ENCODE measurements around the gene LGALS3.
"Not testable (repeated sequence)": the region's sequence is repeated elsewhere in the genome, so short reads cannot be mapped to it uniquely, and the experiment has no call there.

The LGALS3 gene

GRCh38 chr14:55129086-55129427 lies at the start of gene LGALS3:
Gene LGALS3 (plus strand): TSS chr14:55129252. CDS start chr14:55137374, 8,122 bp downstream.
- DNase-seq (ENCODE audit: low spot score) = peak; percentile 84

DNA sequence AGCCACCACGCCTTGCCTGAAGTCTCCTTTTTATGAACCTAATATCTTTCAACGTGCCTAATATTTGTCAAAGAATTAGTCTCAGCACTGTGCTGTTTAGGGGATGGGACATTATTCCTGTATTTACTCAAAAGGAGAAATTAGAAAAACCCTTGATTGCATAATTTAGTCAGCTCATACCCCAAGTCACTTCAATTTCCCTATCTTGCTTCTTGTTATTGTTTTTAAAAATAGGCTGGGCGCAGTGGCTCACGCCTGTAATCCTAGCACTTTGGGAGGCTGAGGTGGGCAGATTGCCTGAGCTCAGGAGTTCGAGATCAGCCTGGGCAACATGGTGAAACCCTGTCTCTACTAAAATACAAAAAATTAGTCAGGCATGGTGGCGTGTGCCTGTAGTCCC lies 49.1 kb upstream of the LGALS3 start:
- DNase-seq (ENCODE audit: low spot score) = not testable (repeated sequence)

GRCh38 chr14:55084401-55085059 lies 44.5 kb upstream of the LGALS3 start:
- DNase-seq (ENCODE audit: low spot score) = no peak

- no peak for DNase-seq (ENCODE audit: low spot score)
Observed at GRCh38 chr14:55085060-55085660, 43.9 kb upstream of the LGALS3 start.

- DNase-seq (ENCODE audit: low spot score) = no peak
Observed at GRCh38 chr14:55086938-55087337, 42.1 kb upstream of the LGALS3 start.

DNA sequence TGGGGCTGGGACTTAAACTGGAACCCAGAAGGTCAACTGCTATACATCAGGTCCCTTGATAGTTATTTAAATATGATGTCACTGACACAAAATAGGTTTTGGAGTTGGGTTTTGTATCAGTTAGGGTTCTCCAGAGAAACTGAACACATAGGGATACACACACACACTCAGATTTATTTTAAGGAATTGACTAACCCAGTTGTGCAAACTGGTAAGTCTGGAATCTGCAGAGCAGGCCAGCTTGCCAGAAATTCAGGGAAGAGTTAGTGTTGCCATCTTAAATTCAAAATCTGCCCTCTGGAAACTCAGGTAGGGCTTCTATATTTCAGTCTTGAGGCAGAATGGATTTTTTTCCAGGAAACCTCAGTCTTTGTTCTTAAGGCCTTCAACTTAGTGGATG lies 40.7 kb upstream of the LGALS3 start:
- no peak for DNase-seq (ENCODE audit: low spot score)

DNA sequence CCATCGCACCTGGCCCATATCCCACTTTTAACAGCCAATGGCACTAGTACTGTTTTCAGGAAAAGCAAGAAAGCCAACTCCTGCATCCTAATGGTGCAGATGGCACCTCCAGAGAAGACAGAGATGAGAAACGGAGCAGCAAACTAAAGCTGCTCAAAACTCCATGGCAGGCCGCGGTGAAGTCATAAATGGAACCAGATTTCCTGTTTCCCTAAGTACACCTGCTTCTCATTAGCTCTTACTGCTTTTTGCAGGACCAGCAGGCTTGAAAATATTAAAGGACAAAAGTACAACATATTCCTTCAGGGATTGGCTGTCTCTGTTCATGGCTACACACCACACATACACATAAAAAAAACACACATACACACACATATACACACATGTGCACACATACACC lies 36.7 kb upstream of the LGALS3 start:
- no peak for DNase-seq (ENCODE audit: low spot score)

DNA sequence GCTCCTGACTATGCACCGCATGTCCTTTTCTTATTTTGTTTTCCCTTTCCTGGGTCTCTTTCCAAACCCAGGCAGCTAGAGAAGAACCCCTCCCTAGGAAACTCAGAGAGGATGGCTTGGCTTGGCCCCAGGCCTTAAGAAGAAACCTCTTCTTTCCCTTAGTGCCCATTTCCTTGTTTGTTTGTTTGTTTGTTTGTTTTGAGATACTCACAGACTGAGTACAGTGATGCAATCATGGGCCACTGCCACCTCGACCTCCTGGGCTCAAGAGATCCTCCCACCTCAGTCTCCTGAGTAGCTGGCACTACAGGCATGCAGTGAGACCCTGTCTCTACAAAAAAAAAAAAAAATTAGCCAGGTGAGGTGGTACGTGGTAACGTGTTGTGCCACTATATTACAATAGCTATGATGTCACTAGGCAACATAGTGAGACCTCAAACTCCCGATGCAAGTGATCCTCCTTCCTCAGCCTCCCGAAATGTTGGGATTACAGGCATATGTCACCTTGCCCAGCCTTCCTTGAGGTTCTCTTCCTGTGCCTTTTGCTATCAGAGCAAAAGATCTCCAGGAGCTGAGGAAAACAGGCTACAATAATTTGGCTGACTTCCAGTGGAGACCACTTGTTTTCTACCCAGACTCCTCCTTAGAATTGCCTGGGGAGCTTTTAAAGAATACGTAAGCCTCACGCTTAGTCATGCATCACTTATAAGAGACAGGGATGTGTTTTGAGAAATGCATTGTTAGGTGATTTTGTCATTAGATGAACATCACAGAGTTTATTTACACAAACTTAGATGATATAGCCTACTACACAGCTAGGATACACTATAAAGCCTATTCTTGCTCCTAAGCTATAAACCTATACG lies 34.5 kb upstream of the LGALS3 start:
- DNase-seq (ENCODE audit: low spot score) = no peak

GRCh38 chr14:55097881-55098560 lies 31.0 kb upstream of the LGALS3 start:
- no peak for DNase-seq (ENCODE audit: low spot score)

DNA sequence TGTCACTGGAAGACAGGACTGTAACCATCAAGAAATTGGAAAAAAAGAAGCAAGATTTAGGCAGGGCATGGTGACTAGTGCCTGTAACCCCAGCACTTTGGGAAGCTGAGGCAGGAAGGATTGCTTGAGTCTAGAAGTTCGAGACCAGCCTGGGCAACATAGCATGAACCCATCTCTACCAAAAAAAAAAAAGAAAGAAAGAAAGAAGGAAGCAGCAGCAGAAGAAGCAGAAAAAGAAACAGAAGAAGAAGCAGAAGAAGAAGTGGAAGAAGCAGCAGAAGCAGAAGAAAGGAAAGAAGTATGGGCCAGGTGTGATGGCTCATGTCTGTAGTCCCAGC lies 30.5 kb upstream of the LGALS3 start:
- DNase-seq (ENCODE audit: low spot score) = no peak

GRCh38 chr14:55099756-55100155 lies 29.3 kb upstream of the LGALS3 start:
- DNase-seq (ENCODE audit: low spot score) = no peak

GRCh38 chr14:55101698-55102097 lies 27.4 kb upstream of the LGALS3 start:
- no peak for DNase-seq (ENCODE audit: low spot score)

DNA sequence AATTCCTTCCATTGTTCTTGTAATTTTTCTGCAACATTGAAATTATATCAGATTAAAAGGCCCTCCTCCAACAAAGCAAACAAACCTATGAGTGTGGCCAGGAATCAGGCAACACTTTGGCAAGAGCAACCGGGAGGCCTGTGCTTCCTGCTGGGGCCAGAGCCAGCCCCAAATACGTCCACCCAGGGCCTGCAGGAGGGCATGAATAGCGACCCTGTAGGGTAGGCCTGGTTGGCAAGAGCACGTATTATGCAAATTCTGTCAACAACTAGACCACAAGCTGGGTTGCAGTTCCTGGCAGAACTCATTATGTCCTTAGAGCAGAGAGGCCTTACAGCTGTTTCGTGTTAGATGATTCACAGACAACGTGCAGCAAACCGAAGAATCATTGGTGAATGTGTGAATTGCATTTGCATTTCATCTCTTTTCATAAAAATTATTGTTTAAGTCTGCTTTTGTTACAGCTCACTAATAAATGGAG lies 26.9 kb upstream of the LGALS3 start:
- DNase-seq (ENCODE audit: low spot score) = peak; percentile 71

DNA sequence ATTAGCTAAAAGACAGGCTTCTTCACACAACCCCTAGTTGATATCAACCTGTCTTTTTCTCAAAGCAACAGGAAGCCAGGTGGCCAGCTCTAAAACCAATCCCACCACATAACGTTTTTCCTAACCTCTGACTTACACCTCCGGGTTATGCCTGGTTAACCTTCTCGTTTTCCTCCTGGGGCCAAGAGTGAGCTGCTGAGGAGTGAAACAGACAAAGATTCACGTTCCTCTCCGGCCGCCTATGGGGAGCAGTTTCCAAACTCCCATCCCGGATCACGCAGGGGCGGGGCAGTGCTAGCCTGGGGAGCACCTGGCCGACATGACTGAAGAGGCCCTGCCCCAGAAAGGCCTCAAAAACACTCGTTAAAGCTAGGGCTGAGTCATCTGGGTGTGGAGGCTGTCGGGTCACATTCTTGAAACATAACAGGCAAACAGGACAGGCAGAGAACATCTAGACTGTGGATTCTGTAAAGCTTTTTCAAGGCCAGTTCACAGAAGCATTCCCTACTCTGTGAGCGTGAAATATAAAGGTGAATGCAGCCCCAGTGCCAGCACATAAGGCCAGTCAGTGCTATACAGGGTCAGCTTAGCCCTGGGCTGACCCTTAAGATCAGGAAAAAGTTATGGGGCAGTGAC lies 25.9 kb upstream of the LGALS3 start:
- peak; percentile 96 for DNase-seq (ENCODE audit: low spot score)

DNA sequence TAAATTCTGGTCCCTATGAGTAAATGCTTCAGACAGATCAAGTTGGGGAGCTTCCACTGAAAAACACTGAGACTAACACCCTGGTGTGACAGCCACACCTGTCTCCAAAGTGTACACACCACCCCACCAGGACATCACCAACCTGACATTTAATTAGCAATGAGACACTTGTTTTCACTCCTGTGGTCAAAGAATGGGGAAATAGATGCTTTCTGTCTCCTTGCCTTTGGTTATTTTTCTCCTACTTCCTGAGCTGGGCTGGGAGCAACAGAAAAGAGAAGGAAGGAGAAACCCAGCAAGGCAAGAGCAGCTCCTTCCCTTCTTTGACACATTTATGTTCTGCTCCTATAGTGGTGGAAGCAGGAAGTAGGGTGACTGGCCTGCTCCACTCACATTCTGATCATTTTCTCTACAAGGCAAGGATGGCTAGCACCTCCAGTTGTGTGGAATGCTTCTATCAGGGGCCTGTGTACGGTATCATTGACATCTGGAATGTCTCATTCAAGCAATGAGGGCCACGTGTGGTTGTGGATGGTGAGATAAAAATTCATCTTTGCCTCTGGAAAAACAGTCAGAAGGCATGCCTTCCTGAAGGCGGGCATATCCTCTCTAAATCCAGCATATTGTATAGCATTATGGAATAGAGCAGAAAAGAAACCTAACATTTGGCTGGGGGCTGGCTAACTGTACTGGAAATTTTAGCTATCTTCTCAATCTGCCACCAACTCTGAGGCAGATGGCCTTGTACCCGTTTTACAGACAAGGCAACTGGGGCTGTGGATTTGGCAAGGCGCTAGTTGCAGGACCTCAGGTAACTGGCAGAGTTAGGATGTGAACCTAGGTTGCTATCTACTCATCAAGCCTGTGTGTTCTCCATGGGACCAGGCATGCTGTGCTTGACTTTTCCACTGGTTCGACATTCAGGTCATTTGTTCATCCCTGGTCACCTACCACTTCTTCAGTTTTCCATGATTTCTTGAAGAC lies 24.8 kb upstream of the LGALS3 start:
- peak; percentile 29 for DNase-seq (ENCODE audit: low spot score)

DNA sequence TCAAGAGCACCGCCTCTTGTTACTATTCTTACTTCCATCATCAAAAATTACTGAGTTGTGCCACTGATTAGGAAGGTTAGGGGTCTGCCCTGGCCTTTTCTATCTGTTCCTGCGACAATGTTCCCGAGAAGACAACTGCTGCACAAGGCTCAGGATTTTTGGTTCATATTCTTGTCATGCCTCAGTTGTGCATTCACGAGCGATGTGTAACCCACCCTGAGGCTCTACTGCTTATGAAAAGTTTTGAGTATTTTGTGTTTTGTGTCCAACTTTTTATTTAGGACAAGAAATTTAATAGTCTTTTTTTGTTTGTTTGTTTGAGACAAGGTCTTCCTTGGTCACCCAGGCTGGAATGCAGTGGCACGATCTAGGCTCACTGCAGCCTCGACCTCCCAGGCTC lies 23.1 kb upstream of the LGALS3 start:
- DNase-seq (ENCODE audit: low spot score) = no peak

DNA sequence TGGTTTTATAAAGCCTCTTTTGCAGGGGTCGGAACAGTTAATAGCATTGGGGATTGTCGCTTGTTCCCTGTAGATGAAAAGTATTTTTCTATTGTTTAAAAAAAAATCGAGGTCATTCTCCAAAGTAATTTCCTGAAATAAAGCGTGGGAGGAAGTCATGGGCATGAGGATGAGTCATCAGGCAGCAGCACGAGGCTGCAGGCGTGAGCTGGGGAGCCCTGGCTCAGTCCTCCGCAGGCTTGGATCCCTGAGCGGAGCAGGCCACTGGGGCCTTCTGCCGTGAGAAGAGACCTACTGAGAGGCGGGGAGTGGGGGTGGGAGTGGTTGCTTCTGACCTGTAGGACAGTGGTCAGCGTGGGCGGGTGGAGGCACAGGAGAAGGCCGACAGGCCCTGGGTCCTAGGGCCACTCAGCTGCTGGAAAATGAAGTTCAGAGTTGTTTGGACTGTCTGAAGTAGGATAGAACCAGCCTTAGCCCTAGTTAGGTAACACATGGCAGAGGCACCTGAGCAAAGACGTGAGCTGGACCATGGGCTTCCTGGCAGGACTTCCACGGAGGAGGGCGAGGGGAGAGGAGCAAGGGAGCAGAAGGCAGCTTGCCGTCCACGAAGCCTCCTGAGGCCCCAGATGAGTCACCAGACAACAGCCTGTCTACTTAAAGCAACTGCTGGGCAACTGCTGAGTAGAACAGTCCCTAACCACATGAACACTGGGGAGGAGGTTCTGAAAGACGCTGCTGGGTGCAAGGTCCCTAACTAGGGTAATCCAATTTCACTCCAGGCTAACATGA lies 21.1 kb upstream of the LGALS3 start:
- DNase-seq (ENCODE audit: low spot score) = peak; percentile 89

- no peak for DNase-seq (ENCODE audit: low spot score)
Observed at GRCh38 chr14:55109836-55110235, 19.2 kb upstream of the LGALS3 start.

- DNase-seq (ENCODE audit: low spot score) = no peak
Observed at GRCh38 chr14:55111122-55111708, 17.8 kb upstream of the LGALS3 start.

DNA sequence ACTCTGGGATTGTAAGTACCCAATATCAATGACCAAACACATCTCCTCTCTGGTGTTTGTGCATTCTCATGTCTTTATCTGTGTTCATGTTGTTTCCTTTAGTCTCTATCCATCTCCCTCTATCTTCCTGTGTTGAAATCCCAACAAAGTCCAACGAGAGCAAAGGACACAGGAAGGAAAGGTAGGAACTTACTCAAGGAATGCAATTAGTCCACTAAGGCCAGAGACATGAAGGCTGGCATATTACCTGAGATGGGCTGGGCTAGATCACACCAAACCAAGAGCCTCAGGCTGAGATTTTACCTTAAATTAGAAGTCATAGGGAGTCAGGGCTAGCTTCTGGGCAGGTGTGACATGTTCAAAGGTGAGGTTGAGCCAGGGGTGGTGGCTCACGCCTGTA lies 14.3 kb upstream of the LGALS3 start:
- no peak for DNase-seq (ENCODE audit: low spot score)
